ENCODE results near the gene CLIP4.
"Not testable (repeated sequence)": the region's sequence is repeated elsewhere in the genome, so short reads cannot be mapped to it uniquely, and the experiment has no call there.

Gene CLIP4

DNA sequence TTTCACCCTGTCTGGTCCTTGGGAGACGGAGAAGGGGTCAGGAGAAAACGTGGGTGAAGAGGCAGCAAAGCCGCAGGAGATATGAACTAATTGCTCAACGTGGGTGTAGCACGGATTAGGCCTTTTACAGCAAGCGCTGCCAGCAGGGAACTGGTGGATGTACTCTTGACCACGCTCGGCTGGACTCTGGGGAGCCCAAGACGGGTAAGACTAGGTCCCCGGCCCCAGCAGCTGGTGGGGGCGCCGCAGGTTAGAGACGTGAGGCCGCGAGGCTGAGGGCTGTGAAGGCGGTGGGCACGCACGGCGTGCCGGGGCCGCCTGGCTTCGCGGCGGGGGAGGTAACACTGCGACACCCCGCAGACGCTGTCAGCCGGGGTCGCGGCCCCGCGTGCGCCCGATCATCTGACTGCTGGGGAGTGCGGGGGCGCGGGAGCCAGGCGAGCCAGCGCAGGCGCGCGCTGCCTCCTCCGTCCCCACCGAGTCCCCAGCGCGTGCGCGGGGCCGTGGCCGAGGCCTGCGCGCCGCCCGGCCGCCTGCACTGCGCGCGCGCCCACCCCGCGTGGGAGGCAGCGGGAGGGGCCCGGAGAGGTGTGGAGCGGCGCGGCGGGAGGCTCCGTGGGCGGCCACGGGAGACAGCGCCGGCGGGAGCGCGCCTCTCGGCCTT lies at the start of gene CLIP4:
CLIP4 (plus strand) TSS at position 470 of the 664 bp plus-strand sequence. CDS start 5,974 bp downstream, outside the sequence.
- peak; percentile 46 to 56 for DNase-seq (ENCODE audit: low read depth in 2 of 2)

- no peak for DNase-seq (ENCODE audit: low read depth in 2 of 2)
These were observed 48.8 kb upstream of the CLIP4 start for GRCh38 chr2:29066271-29066860.

GRCh38 chr2:29066997-29067605 lies 48.1 kb upstream of the CLIP4 start:
- DNase-seq (ENCODE audit: low read depth in 2 of 2) = no peak

- DNase-seq (ENCODE audit: low read depth in 2 of 2) = no peak
These were observed 46.7 kb upstream of the CLIP4 start for GRCh38 chr2:29068513-29068912.

- no peak for DNase-seq (ENCODE audit: low read depth in 2 of 2)
These were observed 44.7 kb upstream of the CLIP4 start for GRCh38 chr2:29070526-29070925.

DNA sequence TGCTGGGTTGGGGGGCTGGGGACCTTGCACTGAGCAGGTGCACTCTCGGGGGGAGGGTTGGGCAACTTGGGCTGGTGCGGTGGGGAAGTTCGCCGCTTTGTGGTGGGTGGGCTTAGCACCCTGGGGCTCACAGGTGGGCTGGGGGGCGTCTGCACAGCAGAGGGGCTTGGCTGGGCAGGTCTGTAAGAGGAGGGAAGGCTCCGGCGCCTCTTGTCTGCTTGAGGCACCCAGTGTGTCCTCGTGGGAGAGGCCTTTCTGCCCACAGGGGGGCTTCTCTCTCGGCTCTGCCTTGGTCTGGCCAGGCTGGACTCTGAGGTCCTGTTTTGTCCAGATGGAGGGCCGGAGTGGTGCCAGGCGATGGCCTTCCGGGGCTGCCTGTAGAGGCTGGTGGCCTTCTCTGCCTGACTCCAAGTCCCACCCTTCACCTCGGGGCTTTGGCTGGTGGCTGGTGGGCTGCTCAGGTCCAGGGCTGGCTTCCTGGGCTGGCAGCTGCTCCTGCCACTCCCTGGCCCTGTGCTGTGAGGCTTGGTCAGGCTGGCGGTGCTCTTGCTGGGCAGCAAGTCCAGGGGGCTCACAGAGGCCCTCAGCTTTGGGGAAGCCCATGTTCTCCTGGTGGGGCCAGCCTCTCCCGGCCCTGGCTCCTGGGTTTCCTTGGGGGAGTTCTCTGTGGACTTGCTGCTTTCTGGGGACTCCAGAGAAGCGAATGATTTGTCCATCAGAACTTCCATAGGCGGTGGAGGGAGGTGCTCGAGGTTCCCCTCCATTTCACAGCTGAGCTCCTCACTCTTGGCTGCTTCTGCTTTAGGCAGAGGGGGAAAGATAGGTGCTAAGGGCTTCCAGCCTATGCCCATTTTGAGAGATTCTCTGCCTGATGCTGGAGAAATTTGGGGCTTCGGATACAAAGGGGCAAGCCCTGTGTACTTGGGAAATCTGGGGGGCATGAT lies 43.9 kb upstream of the CLIP4 start:
- no peak for DNase-seq (ENCODE audit: low read depth in 2 of 2)

DNA sequence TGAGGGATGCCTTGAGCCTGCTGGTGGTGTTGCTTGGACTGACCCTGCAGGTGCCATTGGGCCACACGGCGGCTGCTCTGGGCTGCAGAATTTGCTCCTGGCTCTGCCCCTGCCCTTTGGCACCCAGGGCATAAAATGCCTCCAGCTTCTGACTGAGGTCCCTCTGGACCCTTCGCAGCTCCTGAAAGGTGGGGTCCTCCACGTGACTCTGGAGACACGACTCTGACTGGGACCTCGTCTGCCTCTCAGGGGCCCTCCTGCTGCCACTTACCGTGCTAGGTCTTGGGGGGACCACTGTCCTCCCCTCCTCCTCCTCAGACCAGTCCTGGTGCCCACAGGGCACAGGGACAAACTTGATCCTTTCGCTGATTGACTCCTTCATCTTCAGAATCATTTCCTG lies 43.0 kb upstream of the CLIP4 start:
- no peak for DNase-seq (ENCODE audit: low read depth in 2 of 2)

DNA sequence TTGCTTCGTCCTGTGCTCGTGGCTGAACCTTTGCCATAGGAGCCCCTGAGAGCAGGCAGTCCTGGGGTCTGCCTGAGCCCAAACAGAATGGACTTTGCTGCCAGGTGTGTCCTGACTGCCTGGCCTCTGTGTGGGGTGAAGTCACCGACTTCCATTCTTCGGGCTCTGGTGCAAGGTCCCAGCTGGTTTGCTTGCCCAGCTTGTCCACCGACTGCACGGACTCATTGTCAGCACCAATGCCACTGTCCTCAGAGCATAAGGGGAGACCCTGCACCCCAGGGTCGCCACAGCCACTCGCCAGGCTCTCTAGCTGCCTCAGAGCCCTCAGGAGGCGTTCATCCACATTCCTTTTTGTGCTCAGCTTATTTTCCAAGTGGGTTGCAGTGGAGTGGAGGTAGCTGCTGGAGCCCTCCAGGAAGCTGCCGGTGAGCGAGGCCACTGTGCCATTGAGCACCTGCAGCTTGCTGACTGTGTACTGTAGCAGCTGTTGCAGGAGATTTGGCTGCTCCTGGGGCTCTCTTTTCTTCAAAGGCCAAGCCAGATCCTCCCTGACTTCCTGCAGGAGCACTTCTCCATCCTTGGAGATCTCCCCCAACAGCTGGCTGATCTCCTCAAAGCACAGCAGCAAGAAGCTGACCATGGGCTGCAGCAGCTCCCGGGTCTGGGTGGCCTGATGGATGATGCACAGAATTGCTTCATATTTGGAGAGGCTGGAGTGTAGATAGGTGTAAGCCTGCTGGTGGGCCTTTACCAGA lies 42.1 kb upstream of the CLIP4 start:
- no peak for DNase-seq (ENCODE audit: low read depth in 2 of 2)

- no peak for DNase-seq (ENCODE audit: low read depth in 2 of 2)
These were observed 41.3 kb upstream of the CLIP4 start for GRCh38 chr2:29073933-29074332.

DNA sequence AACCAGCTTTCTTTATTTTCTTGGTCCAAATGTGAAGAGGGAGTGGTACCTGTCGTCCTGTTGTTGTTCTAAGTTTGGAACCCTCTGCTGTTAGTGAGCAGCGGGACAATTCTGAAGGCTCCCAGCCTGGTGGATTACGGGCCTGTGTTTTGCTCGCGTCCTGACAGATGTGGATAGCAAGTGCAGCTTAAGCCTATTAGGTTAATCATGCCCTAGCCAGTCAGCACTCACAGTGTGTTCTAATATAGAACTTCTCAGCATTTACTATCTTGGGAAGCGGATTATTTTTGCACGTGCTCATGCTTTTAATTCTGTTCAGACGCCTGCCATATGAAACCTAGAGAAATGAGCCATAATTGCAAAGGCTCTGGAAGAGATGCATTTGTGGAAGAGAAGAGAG lies 40.8 kb upstream of the CLIP4 start, which contains the start of gene PCARE:
PCARE (minus strand) TSS at position 113 of the 400 bp plus-strand sequence. CDS start 262 bp downstream, outside the sequence.
- DNase-seq (ENCODE audit: low read depth in 2 of 2) = no peak

DNA sequence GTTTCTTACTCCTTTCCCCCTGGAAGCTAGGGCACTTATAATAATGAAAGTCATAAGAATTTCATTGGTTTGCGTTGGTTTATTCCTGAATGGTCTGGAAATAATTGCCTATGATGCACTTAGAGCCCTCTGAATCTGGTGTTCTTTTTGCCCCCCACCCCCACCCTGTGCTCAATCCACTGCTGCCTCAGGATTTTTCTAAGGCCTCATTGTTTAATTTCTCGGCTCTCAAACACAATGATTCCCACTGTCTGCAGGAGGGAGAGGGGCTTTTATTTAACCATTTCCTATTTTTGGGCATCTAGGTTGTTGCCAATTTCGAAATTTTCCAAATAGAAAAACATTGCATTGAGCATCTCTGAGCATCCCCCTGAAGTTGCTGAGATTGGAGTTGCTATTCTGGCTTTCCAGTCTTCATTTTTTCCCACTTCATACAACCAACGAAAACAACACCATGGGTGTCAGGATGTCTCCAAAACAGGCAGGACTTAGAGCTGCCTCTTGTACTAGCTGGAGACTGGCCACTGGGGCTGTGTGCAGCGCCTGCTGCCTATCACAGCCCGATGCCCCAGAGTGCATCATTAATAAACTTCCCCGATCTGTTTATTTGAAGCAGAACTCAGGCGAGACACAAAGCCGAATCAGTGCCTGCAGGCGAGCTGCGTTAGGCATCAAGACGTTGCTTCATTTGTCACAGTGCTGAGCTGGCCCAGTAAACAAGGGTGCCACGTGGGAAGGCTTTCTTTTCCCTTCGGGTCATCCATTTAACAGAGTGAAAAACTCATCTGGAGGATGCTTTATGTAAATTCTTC lies 39.1 kb upstream of the CLIP4 start:
- no peak for DNase-seq (ENCODE audit: low read depth in 2 of 2)

DNA sequence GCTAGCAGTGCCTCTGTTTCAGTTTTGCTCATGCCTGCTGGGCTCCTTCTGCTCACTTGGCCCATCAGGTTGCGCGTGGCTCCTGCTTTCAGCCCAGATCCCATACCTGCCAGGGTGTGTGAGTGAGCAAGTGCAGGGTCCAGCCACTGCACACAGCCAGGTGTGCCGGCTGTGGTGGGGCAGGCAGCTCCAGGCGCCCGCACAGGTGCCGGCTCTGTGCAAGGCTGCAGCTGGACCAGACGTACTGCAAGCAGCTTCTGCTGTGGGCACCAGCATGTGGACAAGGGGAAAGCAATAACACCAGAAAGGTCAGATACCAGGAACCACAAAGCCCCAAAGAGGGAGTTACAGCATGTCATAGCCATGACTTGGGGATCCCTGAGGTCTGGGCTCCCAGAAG lies 35.3 kb upstream of the CLIP4 start:
- no peak for DNase-seq (ENCODE audit: low read depth in 2 of 2)

GRCh38 chr2:29080886-29081743 lies 34.1 kb upstream of the CLIP4 start:
- DNase-seq (ENCODE audit: low read depth in 2 of 2) = no peak

GRCh38 chr2:29082804-29083495 lies 32.3 kb upstream of the CLIP4 start:
- DNase-seq (ENCODE audit: low read depth in 2 of 2) = no peak

- no peak for DNase-seq (ENCODE audit: low read depth in 2 of 2)
These were observed 30.7 kb upstream of the CLIP4 start for GRCh38 chr2:29084554-29084953.

DNA sequence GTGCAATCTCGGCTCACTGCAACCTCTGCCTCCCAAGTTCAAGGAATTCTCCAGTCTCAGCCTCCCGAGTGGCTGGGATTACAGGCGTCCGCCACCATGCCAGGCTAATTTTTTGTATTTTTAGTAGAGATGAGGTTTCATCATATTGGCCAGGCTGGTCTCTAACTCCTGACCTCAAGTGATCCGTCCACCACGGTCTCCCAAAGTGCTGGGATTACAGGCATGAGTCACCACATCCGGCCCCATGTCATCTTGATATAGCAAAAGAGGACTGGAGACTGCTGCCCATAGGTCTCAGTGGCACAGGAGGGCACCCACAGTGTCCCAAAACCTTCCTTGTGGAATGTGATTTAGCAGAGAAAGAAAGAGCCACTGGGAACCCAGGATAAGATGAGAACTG lies 24.9 kb upstream of the CLIP4 start:
- DNase-seq (ENCODE audit: low read depth in 2 of 2) = not testable (repeated sequence)

DNA sequence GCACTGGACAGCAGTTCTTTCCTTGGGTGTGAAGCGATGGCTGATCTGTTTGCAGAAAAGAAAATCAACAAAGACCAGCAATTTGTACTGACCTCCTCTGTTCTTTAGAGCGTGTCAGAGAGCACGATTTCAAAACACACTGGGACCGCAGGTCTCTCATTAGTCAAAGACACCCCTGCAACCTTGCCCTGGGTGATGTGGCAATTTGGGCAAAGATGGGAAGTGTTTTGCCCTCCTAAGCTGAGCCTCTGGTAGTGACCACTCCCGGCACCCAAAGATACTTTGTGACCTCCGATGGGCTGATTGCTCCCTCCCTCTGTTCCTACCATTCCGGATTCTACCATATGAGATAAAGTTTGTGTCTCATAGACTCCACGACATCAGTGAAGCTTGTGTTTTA lies 18.2 kb upstream of the CLIP4 start:
- DNase-seq (ENCODE audit: low read depth in 2 of 2) = no peak

GRCh38 chr2:29097569-29097968 lies 17.6 kb upstream of the CLIP4 start:
- DNase-seq (ENCODE audit: low read depth in 2 of 2) = no peak

GRCh38 chr2:29100564-29100963 lies 14.7 kb upstream of the CLIP4 start:
- DNase-seq (ENCODE audit: low read depth in 2 of 2) = no peak
